ENCODE measurements around the gene SYT14.
"Not testable (repeated sequence)": the region's sequence is repeated elsewhere in the genome, so short reads cannot be mapped to it uniquely, and the experiment has no call there.

The SYT14 gene

GRCh38 chr1:210031473-210031872, 93.5 kb downstream of the SYT14 start:
- no peak for DNase-seq

GRCh38 chr1:210043058-210043457, 105.0 kb downstream of the SYT14 start:
- DNase-seq: no peak

GRCh38 chr1:210049616-210050015, 111.6 kb downstream of the SYT14 start:
- DNase-seq: no peak

- not testable (repeated sequence) for DNase-seq
These were observed 112.5 kb downstream of the SYT14 start for GRCh38 chr1:210050491-210050890.

GRCh38 chr1:210053126-210053525, 115.1 kb downstream of the SYT14 start:
- no peak for DNase-seq

- DNase-seq: no peak
These were observed 119.6 kb downstream of the SYT14 start for GRCh38 chr1:210057593-210057992.

GRCh38 chr1:210061992-210062391, 124.0 kb downstream of the SYT14 start:
- no peak for DNase-seq

GRCh38 chr1:210070531-210070930, 132.5 kb downstream of the SYT14 start:
- no peak for DNase-seq

- DNase-seq: no peak
These were observed 134.1 kb downstream of the SYT14 start for GRCh38 chr1:210072129-210072528.

GRCh38 chr1:210072896-210073504, 135.0 kb downstream of the SYT14 start:
- DNase-seq: no peak

GRCh38 chr1:210074904-210075303, 136.9 kb downstream of the SYT14 start:
- DNase-seq: no peak

- no peak for DNase-seq
These were observed 138.6 kb downstream of the SYT14 start for GRCh38 chr1:210076620-210077019.

- DNase-seq: no peak
These were observed 143.5 kb downstream of the SYT14 start for GRCh38 chr1:210081494-210081893.

- no peak for DNase-seq
These were observed 147.3 kb downstream of the SYT14 start for GRCh38 chr1:210085359-210085758.

GRCh38 chr1:210087058-210087457, 149.0 kb downstream of the SYT14 start:
- no peak for DNase-seq

- DNase-seq: no peak
These were observed 151.8 kb downstream of the SYT14 start for GRCh38 chr1:210089855-210090254.

GRCh38 chr1:210092366-210092765, 154.3 kb downstream of the SYT14 start:
- DNase-seq: no peak

GRCh38 chr1:210093461-210093860, 155.4 kb downstream of the SYT14 start:
- no peak for DNase-seq

- DNase-seq: no peak
These were observed 160.3 kb downstream of the SYT14 start for GRCh38 chr1:210098356-210098755.

GRCh38 chr1:210099921-210100320, 161.9 kb downstream of the SYT14 start:
- no peak for DNase-seq

GRCh38 chr1:210104103-210104502, 166.1 kb downstream of the SYT14 start:
- no peak for DNase-seq

GRCh38 chr1:210112906-210113305, 174.9 kb downstream of the SYT14 start:
- DNase-seq: not testable (repeated sequence)

GRCh38 chr1:210117198-210117597, 179.2 kb downstream of the SYT14 start:
- no peak for DNase-seq

GRCh38 chr1:210117681-210118170, 179.7 kb downstream of the SYT14 start:
- no peak for DNase-seq

GRCh38 chr1:210123383-210123782, 185.4 kb downstream of the SYT14 start:
- no peak for DNase-seq
